Endothelial cell of umbilical vein (primary cell): Measurements from ENCODE around the gene TMED8. TPM values are rescaled to one million over a fixed set of nuclear protein-coding genes. Genes with fewer than 3 reads are reported as not detected.

Source experiments
- BruUV-seq: library from RNA; stranded (reverse); fragments of 400-500 nt; replicated peaks from 2 replicates; lab custom pipeline; 2021; lab: Mats Ljungman, UMichigan
- CTCF ChIA-PET: fragments of 300-600, 350-600 bp; sonication (Branson Sonifier 250); formaldehyde crosslinking; loops from one replicate; lab custom pipeline; 2021; ENCODE audit warnings: antibody characterized with exemption, inconsistent platforms; lab: Charles Lee
- POLR2A ChIA-PET: fragments of 300-600, 350-600 bp; sonication (Branson Sonifier 250); formaldehyde crosslinking; loops from one replicate; lab custom pipeline; 2021; ENCODE audit warnings: antibody characterized with exemption, inconsistent platforms; lab: Charles Lee
- DNase-seq: peaks from one replicate; pipeline ENCODE4 v3.0.0-alpha.2; 2011; ENCODE audit warnings: low read depth, low spot score
- FAIRE-seq: peaks from 2 replicates; lab custom pipeline; 2011; peaks lifted over from hg19 to GRCh38; lab: Jason Lieb, UNC
- H2AFZ ChIP-seq: 2 replicates; pipeline ENCODE4 v1.6.0; 2012; ENCODE audit warnings: low read depth, low read length, control low read depth, inconsistent platforms
- H3K27ac ChIP-seq: 2 replicates; pipeline ENCODE4 v1.5.1; 2011; ENCODE audit warnings: low read depth, mild to moderate bottlenecking, control low read depth, low read length, moderate library complexity; ENCODE audit not compliant: insufficient read depth
- H3K27me3 ChIP-seq, 2 experiments: 2 replicates each; pipeline versions ENCODE4 v1.6.0 to v1.6.1; 2011; ENCODE audit warnings: low read length in 2 of 2, mixed read lengths in 1 of 2; ENCODE audit not compliant: control insufficient read depth in 2 of 2, insufficient read depth in 2 of 2
- H3K36me3 ChIP-seq, 2 experiments: 2 replicates in 1 of 2; 3 replicates in 1 of 2; pipeline ENCODE4 v1.5.1; 2011; ENCODE audit warnings: low read length in 2 of 2, mild to moderate bottlenecking in 1 of 2, moderate library complexity in 1 of 2; ENCODE audit not compliant: control insufficient read depth in 2 of 2, insufficient read depth in 2 of 2; ENCODE audit errors: extremely low read depth in 1 of 2
- H3K4me1 ChIP-seq: 3 replicates; pipeline ENCODE4 v1.5.1; 2011; ENCODE audit warnings: mild to moderate bottlenecking, low read length; ENCODE audit not compliant: control insufficient read depth, insufficient read depth; ENCODE audit errors: extremely low read depth
- H3K4me2 ChIP-seq: 2 replicates; pipeline ENCODE4 v1.6.1; 2011; ENCODE audit warnings: low read length, control low read depth, mixed read lengths; ENCODE audit not compliant: insufficient read depth
- H3K4me3 ChIP-seq, 3 experiments: fragments of 200-600 bp in 1 of 3; sonication (generic), shearing (Covaris generic) in 1 of 3; replicated peaks in 1 of 3; 2 replicates each; pipeline ENCODE4 v1.5.1; 2011 to 2016; ENCODE audit warnings: control low read depth in 3 of 3, low read length in 3 of 3, mild to moderate bottlenecking in 2 of 3, inconsistent platforms in 1 of 3, low read depth in 1 of 3, moderate library complexity in 1 of 3; ENCODE audit not compliant: insufficient read depth in 1 of 3
- H3K79me2 ChIP-seq: 2 replicates; pipeline ENCODE4 v1.6.0; 2012; ENCODE audit warnings: low read length, inconsistent platforms; ENCODE audit not compliant: control insufficient read depth, insufficient read depth
- H3K9ac ChIP-seq: replicated peaks from 2 replicates; pipeline ENCODE3; 2011; ENCODE audit warnings: low read length, control low read depth; ENCODE audit not compliant: insufficient read depth; ENCODE audit errors: extremely low read depth
- H3K9me1 ChIP-seq: replicated peaks from 3 replicates; pipeline ENCODE4 v1.6.0; 2011; ENCODE audit warnings: mild to moderate bottlenecking, low read length; ENCODE audit not compliant: control insufficient read depth, insufficient read depth; ENCODE audit errors: extremely low read depth
- H3K9me3 ChIP-seq: replicated peaks from 2 replicates; pipeline ENCODE4 v1.5.1; 2012; ENCODE audit warnings: low read length, inconsistent platforms; ENCODE audit not compliant: control insufficient read depth, insufficient read depth
- H4K20me1 ChIP-seq: replicated peaks from 2 replicates; pipeline ENCODE3; 2011; ENCODE audit warnings: mild to moderate bottlenecking, low read length; ENCODE audit not compliant: control insufficient read depth, insufficient read depth; ENCODE audit errors: extremely low read depth
- CTCF ChIP-seq, 2 donors: IDR thresholded peaks; 1 replicate in 1 of 2; 2 replicates in 1 of 2; pipeline ENCODE4 v1.5.1; 2011; ENCODE audit warnings: low read length in 2 of 2, mild to moderate bottlenecking in 2 of 2, moderate library complexity in 2 of 2, control low read depth in 1 of 2, inconsistent platforms in 1 of 2, low read depth in 1 of 2; ENCODE audit not compliant: insufficient read depth in 1 of 2; ENCODE audit errors: extremely low read depth in 1 of 2
- EZH2 ChIP-seq: IDR thresholded peaks from 2 replicates; pipeline ENCODE4 v1.6.1; 2012; ENCODE audit warnings: borderline replicate concordance, low read depth, mild to moderate bottlenecking, moderate library complexity, low read length, inconsistent platforms; ENCODE audit not compliant: severe bottlenecking
- FOS ChIP-seq: IDR thresholded peaks from 2 replicates; pipeline ENCODE4 v1.6.1; 2011; ENCODE audit warnings: mild to moderate bottlenecking, low read length, moderate library complexity, borderline replicate concordance; ENCODE audit not compliant: insufficient read depth
- GATA2 ChIP-seq: IDR thresholded peaks from 2 replicates; pipeline ENCODE4 v1.7.0; 2011; ENCODE audit warnings: low read depth, mild to moderate bottlenecking, moderate library complexity, mixed read lengths, low read length; ENCODE audit not compliant: insufficient read length, insufficient read depth
- JUN ChIP-seq: IDR thresholded peaks from 2 replicates; pipeline ENCODE4 v1.6.1; 2011; ENCODE audit warnings: borderline replicate concordance, low read depth; ENCODE audit not compliant: insufficient read length, insufficient read depth
- MAX ChIP-seq: IDR thresholded peaks from 2 replicates; pipeline ENCODE4 v1.6.1; 2011; ENCODE audit not compliant: insufficient read depth, insufficient read length
- MYC ChIP-seq: IDR thresholded peaks from one replicate; pipeline ENCODE4 v1.6.1; 2011; ENCODE audit warnings: mild to moderate bottlenecking, low read depth, low read length
- POLR2A ChIP-seq: IDR thresholded peaks from 2 replicates; pipeline ENCODE4 v1.6.1; 2012; ENCODE audit warnings: low read depth, mild to moderate bottlenecking, control low read depth, low read length
- POLR2AphosphoS5 ChIP-seq: IDR thresholded peaks from 2 replicates; pipeline ENCODE4 v1.6.1; 2012; ENCODE audit warnings: low read depth, mild to moderate bottlenecking, control low read depth, low read length, moderate library complexity; ENCODE audit not compliant: insufficient read depth
- dilution Hi-C: fragments of 300-500 bp; cut with MboI; formaldehyde crosslinking; loops from one replicate; pipeline ENCODE4 v1.15.0; 2019; ENCODE audit warnings: low sequenced_read_pairs; ENCODE audit not compliant: extremely low pct_ligation_motif_present
- intact Hi-C: fragments of 100-400 bp; cut with micrococcal nuclease; formaldehyde crosslinking; loops from one replicate; pipeline ENCODE4 v1.10.0; 2022
- polyA plus RNA-seq, 4 experiments: library from polyadenylated mRNA; depleted of rRNA in 3 of 4; stranded (reverse) in 3 of 4; unstranded in 1 of 4; fragments of >200 nt; gene quantifications; 2 replicates each; pipeline versions ENCODE4 v1.2.1 to v1.2.3, GENCODE V29; 2011 to 2012; ENCODE audit warnings: missing spikeins in 1 of 4
- total RNA-seq: library from RNA; stranded (reverse); gene quantifications from 2 replicates; pipeline ENCODE4 v1.2.3, GENCODE V29; 2021

Gene TMED8
- total and polyA plus RNA-seq, 2 donors (not counting 3 experiments of a cell fraction or from before 2014, with no cell fraction given) = 5.2 to 12.6 TPM

- no peak for FAIRE-seq
- no peak overlapping the region for H3K9ac ChIP-seq
- intact Hi-C loops = no loop called here
Observed at GRCh38 chr14:77340389-77340788, 36.5 kb downstream of the TMED8 start.

More at GRCh38 chr14:77340389-77340788, 36.5 kb downstream of the TMED8 start:
- peaks cover 0 to 3% of the 10 kb centered on the region in 2 experiments for H3K36me3 ChIP-seq
- ChIA-PET CTCF (interaction anchor here (0.6 kb wide), 1 partner anchor 311 kb away, joined by 3 read pairs; no protein-coding TSS in a partner anchor), POLR2A (no interaction called here)
- TF ChIP-seq MYC (no peak), JUN (no peak), POLR2AphosphoS5 (no peak), EZH2 (no peak), MAX (no peak), FOS (no peak), CTCF (IDR thresholded peaks at IDR 0.05; ENCODE audit: extremely low read depth in 1 of 2, insufficient read depth in 1 of 2, low read depth in 1 of 2, low read length in 2 of 2) (no peak), GATA2 (no peak), POLR2A (no peak)
- BruUV-seq = no TSS peak
- no peaks in the 10 kb centered on the region for H3K4me1 ChIP-seq
- dilution Hi-C loops = no loop called here
- H3K9me3 ChIP-seq = no peaks in the 10 kb centered on the region
- no peaks in the 10 kb centered on the region for H4K20me1 ChIP-seq
- no peak overlapping the region for H3K4me3 ChIP-seq
- H3K27me3 ChIP-seq = no peaks in the 10 kb centered on the region
- DNase-seq = no peak
- no peak overlapping the region for H3K27ac ChIP-seq
- no peaks in the 10 kb centered on the region for H3K79me2 ChIP-seq
- no peak overlapping the region for H3K4me2 ChIP-seq
- H3K9me1 ChIP-seq = no peaks in the 10 kb centered on the region
- no peak overlapping the region for H2AFZ ChIP-seq
